Stimulated activated naive CD8-positive, alpha-beta T cell treated with anti-CD3 and anti-CD28 coated beads, Interleukin-15, Interleukin-2, amounts not matched to agents 100 ng/mL and 50 ng/mL, for 24 hours (primary cell): ENCODE measurements around the gene CACNG7.
"Not testable (repeated sequence)": the region's sequence is repeated elsewhere in the genome, so short reads cannot be mapped to it uniquely, and the experiment has no call there.

ENCODE experiments used
- H3K27ac Mint-ChIP-seq: one replicate; pipeline ENCODE4 v1.8.0; 2021; ENCODE audit warnings: mild to moderate bottlenecking, mixed read lengths
- H3K27me3 Mint-ChIP-seq: one replicate; pipeline ENCODE4 v1.8.0; 2021; ENCODE audit warnings: mixed read lengths
- H3K36me3 Mint-ChIP-seq: one replicate; pipeline ENCODE4 v1.8.0; 2021; ENCODE audit warnings: low read depth, mixed read lengths
- H3K4me1 Mint-ChIP-seq: one replicate; pipeline ENCODE4 v1.8.0; 2021; ENCODE audit warnings: low read depth, mixed read lengths
- H3K4me3 Mint-ChIP-seq: one replicate; pipeline ENCODE4 v1.8.0; 2021; ENCODE audit warnings: mild to moderate bottlenecking, mixed read lengths
- H3K9me3 Mint-ChIP-seq: one replicate; pipeline ENCODE4 v1.8.0; 2021; ENCODE audit warnings: mixed read lengths

The CACNG7 gene

GRCh38 chr19:53908935-53909415 is at the start of gene CACNG7:
Gene CACNG7 (plus strand): TSS chr19:53909278. CDS start chr19:53912832, 3,554 bp downstream.
- Mint-ChIP-seq H3K27ac (no peak within 1 kb of the TSS), H3K9me3 (no peaks in the 10 kb centered on the region), H3K27me3 (peaks cover 82% of the 10 kb centered on the region), H3K4me1 (peaks cover 15% of the 10 kb centered on the region), H3K4me3 (peak within 1 kb of the TSS; percentile 8), H3K36me3 (no peaks in the 10 kb centered on the region)

GRCh38 chr19:53864308-53864836 is 44.7 kb upstream of the CACNG7 start:
- Mint-ChIP-seq H3K27me3 (no peaks in the 10 kb centered on the region), H3K36me3 (no peaks in the 10 kb centered on the region), H3K9me3 (no peaks in the 10 kb centered on the region), H3K27ac (no peak overlapping the region), H3K4me3 (no peak overlapping the region), H3K4me1 (peaks cover 31% of the 10 kb centered on the region)

GRCh38 chr19:53865523-53865917 is 43.6 kb upstream of the CACNG7 start:
- no peaks in the 10 kb centered on the region for H3K36me3 Mint-ChIP-seq
- no peaks in the 10 kb centered on the region for H3K9me3 Mint-ChIP-seq
- H3K27me3 Mint-ChIP-seq: no peaks in the 10 kb centered on the region
- peak overlapping the region; percentile 86 for H3K27ac Mint-ChIP-seq
- peak overlapping the region; percentile 95 for H3K4me3 Mint-ChIP-seq
- H3K4me1 Mint-ChIP-seq: peaks cover 34% of the 10 kb centered on the region

GRCh38 chr19:53865918-53866864 is 42.9 kb upstream of the CACNG7 start:
- H3K36me3 Mint-ChIP-seq: peaks cover 3% of the 10 kb centered on the region
- peak overlapping the region; percentile 95 for H3K4me3 Mint-ChIP-seq
- peak overlapping the region; percentile 93 for H3K27ac Mint-ChIP-seq
- H3K4me1 Mint-ChIP-seq: peaks cover 40% of the 10 kb centered on the region
- no peaks in the 10 kb centered on the region for H3K9me3 Mint-ChIP-seq
- H3K27me3 Mint-ChIP-seq: no peaks in the 10 kb centered on the region

GRCh38 chr19:53866865-53867224 is 42.2 kb upstream of the CACNG7 start:
- H3K4me3 Mint-ChIP-seq: peak overlapping the region; percentile 95
- no peaks in the 10 kb centered on the region for H3K27me3 Mint-ChIP-seq
- H3K9me3 Mint-ChIP-seq: no peaks in the 10 kb centered on the region
- peaks cover 47% of the 10 kb centered on the region for H3K4me1 Mint-ChIP-seq
- H3K27ac Mint-ChIP-seq: peak overlapping the region; percentile 93
- peaks cover 9% of the 10 kb centered on the region for H3K36me3 Mint-ChIP-seq

- Mint-ChIP-seq H3K27me3 (no peaks in the 10 kb centered on the region), H3K4me3 (peak within 1 kb of the TSS; percentile 95), H3K36me3 (peaks cover 9% of the 10 kb centered on the region), H3K27ac (peak within 1 kb of the TSS; percentile 93), H3K9me3 (no peaks in the 10 kb centered on the region), H3K4me1 (peaks cover 47% of the 10 kb centered on the region)
These were observed 41.6 kb upstream of the CACNG7 start, which contains the start of gene MYADM for GRCh38 chr19:53867225-53868090. Gene MYADM (plus strand): TSS chr19:53867883. CDS start chr19:53873530, 5,647 bp downstream.

GRCh38 chr19:53868091-53868891 is 40.8 kb upstream of the CACNG7 start:
- Mint-ChIP-seq H3K9me3 (no peaks in the 10 kb centered on the region), H3K4me1 (peaks cover 55% of the 10 kb centered on the region), H3K4me3 (peak overlapping the region; percentile 95), H3K27me3 (no peaks in the 10 kb centered on the region), H3K36me3 (peaks cover 9% of the 10 kb centered on the region), H3K27ac (peak overlapping the region; percentile 93)

GRCh38 chr19:53868892-53869804 is 39.9 kb upstream of the CACNG7 start:
- Mint-ChIP-seq H3K27me3 (no peaks in the 10 kb centered on the region), H3K27ac (peak overlapping the region; percentile 81), H3K4me3 (peak overlapping the region; percentile 95), H3K36me3 (peaks cover 17% of the 10 kb centered on the region), H3K4me1 (peaks cover 63% of the 10 kb centered on the region), H3K9me3 (peaks cover 3% of the 10 kb centered on the region)

- not testable (repeated sequence) for H3K9me3 Mint-ChIP-seq, H3K27me3 Mint-ChIP-seq
- Mint-ChIP-seq H3K4me3 (peak overlapping the region; percentile 81), H3K36me3 (peaks cover 25% of the 10 kb centered on the region), H3K27ac (peak overlapping the region; percentile 81), H3K4me1 (peaks cover 71% of the 10 kb centered on the region)
These were observed 39.1 kb upstream of the CACNG7 start for GRCh38 chr19:53869805-53870484.

GRCh38 chr19:53870485-53870844 is 38.6 kb upstream of the CACNG7 start:
- peak overlapping the region; percentile 63 for H3K4me3 Mint-ChIP-seq

GRCh38 chr19:53871454-53871853 is 37.6 kb upstream of the CACNG7 start:
- H3K36me3 Mint-ChIP-seq: peaks cover 34% of the 10 kb centered on the region
- H3K9me3 Mint-ChIP-seq: peaks cover 3% of the 10 kb centered on the region
- H3K27me3 Mint-ChIP-seq: no peaks in the 10 kb centered on the region
- peaks cover 76% of the 10 kb centered on the region for H3K4me1 Mint-ChIP-seq
- H3K4me3 Mint-ChIP-seq: peak overlapping the region; percentile 1
- peak overlapping the region; percentile 0 for H3K27ac Mint-ChIP-seq

More at GRCh38 chr19:53870485-53870844, 38.6 kb upstream of the CACNG7 start:
- peaks cover 76% of the 10 kb centered on the region for H3K4me1 Mint-ChIP-seq
- H3K9me3 Mint-ChIP-seq: peaks cover 3% of the 10 kb centered on the region
- H3K27me3 Mint-ChIP-seq: no peaks in the 10 kb centered on the region
- H3K27ac Mint-ChIP-seq: peak overlapping the region; percentile 72
- H3K36me3 Mint-ChIP-seq: peaks cover 26% of the 10 kb centered on the region

- Mint-ChIP-seq H3K4me1 (peaks cover 76% of the 10 kb centered on the region), H3K36me3 (peaks cover 41% of the 10 kb centered on the region), H3K9me3 (peaks cover 3% of the 10 kb centered on the region), H3K4me3 (peak overlapping the region; percentile 10), H3K27me3 (no peaks in the 10 kb centered on the region), H3K27ac (no peak overlapping the region)
These were observed 36.3 kb upstream of the CACNG7 start for GRCh38 chr19:53872762-53873161.
